NCI-H2029 treated with DMSO at 0.1 percent for 48 hours (cell line): ENCODE data around the gene SDHAF1.
"Not testable (repeated sequence)": the region's sequence is repeated elsewhere in the genome, so short reads cannot be mapped to it uniquely, and the experiment has no call there.

ENCODE experiments used
- DNase-seq: peaks from one replicate; lab custom pipeline; 2025; lab: John Stamatoyannopoulos, UW

The SDHAF1 gene

DNA sequence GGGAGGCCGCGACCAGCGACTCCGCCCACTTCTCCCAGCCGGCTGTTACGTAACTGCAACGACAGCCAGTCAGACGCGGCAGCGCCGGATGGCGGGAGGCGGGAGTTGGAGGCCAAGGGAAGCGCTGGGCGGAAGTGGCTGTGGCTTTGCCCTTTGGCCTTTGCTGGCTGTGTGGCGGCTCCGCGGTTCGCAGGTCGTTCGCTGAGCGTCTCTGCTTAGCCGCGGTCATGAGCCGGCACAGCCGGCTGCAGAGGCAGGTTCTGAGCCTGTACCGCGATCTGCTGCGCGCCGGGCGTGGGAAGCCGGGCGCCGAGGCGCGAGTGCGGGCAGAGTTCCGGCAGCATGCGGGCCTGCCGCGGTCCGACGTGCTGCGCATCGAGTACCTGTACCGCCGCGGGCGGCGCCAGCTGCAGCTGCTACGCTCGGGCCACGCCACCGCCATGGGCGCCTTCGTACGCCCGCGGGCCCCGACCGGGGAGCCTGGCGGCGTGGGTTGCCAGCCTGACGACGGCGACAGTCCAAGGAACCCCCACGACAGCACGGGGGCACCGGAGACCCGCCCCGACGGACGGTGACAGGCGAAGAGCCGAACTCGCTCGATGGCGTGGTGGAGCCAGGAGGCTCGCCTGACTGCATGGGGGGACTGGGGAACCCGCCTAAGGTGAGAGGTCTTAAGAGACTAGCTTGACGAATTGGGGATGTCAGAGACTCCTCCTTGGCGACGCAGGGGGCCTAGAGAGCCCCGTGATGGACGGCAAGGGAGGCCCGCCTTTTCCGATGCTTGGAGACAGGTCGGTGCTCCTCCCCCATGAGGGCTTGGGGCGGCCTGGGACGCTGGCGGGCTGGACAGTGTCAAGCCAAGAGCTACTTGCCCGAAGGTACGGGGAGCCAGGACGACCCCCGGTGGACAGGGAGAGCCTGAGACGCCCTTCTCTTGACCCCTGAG lies at the start of gene SDHAF1:
Gene SDHAF1, plus strand, starts transcription at position 141 of the 946 bp plus-strand sequence. Its CDS starts 87 bp downstream, at position 228.
- peak; percentile 83 for DNase-seq

- no peak for DNase-seq
Measured at GRCh38 chr19:35946203-35946602, 48.8 kb upstream of the SDHAF1 start.

DNA sequence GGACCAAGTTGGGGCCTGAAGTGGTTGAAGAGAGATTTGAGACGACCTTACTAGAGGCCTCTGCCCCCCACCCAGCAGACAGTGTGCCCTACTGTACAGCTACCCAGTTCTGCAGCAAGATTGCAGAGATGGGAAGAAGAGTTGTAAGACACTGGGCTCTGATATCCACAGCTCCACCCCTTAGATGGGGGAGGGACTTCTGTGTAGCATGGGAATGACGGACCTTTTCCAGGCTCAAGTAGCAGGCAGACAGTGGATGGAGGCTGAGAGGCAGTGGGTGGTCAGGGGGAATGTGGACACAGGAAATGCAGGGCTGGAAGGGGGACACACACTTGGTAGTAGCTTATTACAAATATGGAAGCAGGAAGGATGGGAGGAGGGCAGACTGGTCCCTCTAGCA lies 45.9 kb upstream of the SDHAF1 start:
- no peak for DNase-seq

GRCh38 chr19:35955881-35956634 lies 38.9 kb upstream of the SDHAF1 start:
- DNase-seq, result no peak

DNA sequence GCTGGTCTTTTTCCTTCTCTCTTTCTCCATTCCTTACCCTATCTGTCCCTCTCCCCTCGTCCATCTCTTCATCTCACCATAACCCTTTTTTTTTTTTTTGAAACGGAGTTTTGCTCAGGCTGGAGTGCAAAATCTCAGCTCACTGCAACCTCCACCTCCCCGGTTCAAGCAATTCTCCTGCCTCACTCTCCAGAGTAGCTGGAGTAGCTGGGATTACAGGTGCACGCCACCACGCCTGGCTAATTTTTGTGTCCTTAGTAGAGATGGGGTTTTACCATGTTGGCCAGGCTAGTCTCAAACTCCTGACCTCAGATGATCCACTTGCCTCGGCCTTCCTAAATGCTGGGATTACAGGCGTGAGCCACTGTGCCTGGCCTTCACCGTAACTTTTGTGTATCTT lies 37.6 kb upstream of the SDHAF1 start:
- DNase-seq, result not testable (repeated sequence)

DNA sequence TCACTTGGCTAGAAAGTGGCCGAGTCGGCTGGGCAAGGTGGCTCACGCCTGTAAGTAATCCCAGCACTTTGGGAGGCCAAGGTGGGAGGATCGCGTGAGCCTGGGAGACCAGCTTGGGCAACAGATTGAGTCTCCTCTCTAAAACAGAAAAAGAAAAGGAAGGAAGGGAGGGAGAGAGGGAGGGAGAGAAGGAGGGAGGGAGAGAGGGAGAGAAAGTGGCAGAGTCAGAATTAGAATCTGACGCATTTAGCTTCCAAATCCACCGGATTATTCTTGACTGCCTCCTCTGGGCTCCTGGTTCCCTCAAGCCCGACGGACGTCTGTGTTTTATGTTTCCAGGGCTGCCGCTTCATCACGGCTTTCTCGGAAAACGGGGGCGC lies 36.3 kb upstream of the SDHAF1 start:
- DNase-seq, result no peak

GRCh38 chr19:35959040-35959967 lies 35.7 kb upstream of the SDHAF1 start:
- no peak for DNase-seq

DNA sequence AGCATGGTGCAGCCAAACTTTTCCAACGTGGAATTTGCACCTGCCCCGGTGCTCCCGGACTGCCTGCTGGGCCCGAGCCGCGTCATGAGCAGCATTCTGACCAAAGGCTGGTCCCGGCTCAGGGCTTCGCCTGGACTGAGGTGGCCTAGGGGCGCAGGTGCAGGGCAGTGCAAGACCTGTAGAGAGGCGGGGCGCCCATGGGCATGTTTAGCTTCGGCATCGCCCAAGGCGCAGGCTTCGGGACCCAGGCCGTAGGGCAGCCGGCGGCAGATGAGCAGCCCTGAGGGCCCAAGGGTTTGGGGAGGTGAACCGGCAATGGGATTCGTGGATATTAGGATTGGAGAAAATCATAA lies 35.0 kb upstream of the SDHAF1 start:
- DNase-seq, result no peak

- DNase-seq, result no peak
Measured at GRCh38 chr19:35960432-35960972, 34.5 kb upstream of the SDHAF1 start.

GRCh38 chr19:35963514-35963913 lies 31.5 kb upstream of the SDHAF1 start:
- no peak for DNase-seq

- DNase-seq, result no peak
Measured at GRCh38 chr19:35966771-35967170, 28.2 kb upstream of the SDHAF1 start.

DNA sequence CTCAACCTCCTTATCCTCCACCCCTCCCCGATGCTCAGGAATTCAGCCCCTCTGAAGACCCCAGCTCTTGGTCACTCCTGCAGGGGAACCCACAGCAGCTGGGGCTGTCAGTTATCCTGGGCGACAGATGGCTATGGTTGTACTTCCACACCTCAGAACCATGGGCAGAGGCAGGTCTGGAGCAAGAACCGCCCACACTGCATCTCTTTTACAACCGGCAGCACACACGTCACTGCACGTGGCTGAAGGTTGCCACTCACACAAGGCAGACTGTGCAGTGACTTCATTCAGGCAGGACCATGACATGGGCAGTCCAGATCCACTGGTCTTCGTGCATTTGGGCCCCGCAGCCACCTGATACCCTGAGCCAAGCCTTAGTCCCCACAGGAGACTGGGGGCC lies 21.5 kb upstream of the SDHAF1 start:
- no peak for DNase-seq

GRCh38 chr19:35975608-35976214 lies 19.3 kb upstream of the SDHAF1 start:
- DNase-seq, result no peak

DNA sequence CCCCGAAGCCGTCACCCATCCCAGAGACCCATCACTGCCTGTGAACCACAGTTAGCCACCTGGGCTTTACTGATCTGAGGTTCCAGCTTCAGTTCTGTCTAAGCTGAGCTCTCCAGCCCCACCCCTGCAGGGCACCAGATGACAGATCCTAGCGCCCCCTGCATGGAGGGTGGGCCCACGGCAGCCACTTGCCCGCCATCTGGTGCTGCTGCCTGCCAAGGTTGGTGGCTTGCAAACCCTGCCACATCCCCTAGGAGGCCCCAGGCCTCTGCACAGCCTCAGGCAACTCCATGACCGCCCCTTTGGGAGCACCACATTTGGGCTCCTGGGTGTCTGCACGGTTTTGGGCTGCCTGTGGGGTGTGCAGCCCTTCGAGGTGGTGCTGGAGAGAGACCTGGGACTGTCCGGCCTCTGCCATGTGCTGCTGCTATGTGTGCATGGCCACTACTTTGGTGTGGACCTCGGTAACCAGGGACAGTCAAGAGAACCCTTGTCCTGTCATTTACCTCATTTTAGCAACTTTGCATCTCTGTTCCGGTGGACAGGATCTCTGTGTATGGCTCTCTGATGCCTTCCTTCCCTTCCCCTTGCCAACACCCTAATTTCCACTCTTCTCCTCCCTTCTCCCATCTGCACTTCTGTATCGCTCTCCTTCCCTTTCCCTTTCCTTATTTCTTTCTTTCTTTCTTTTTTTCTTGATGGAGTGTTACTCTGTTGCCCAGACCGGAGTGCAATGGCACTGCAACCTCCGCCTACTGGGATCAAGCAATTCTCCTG lies 17.4 kb upstream of the SDHAF1 start:
- DNase-seq, result no peak

- DNase-seq, result no peak
Measured at GRCh38 chr19:35978271-35978670, 16.7 kb upstream of the SDHAF1 start.

- no peak for DNase-seq
Measured at GRCh38 chr19:35978832-35979365, 16.1 kb upstream of the SDHAF1 start.

DNA sequence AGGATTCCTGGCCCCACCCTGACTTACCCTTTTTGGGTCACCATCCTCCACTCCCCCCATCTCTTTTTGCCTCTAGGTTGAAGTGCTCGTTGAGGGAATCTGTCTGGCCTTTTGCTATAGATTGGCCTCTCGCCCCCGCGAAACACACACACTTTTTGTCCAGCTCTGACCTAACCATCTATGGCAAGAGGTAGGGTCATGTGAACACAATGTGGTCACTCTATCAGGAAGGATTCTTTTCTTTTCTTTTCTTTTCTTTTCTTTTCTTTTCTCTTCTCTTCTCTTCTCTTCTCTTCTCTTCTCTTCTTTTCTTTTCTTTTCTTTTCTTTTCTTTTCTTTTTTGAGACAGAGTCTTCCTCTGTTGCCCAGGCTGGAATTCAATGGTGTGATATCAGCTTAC lies 14.0 kb upstream of the SDHAF1 start:
- not testable (repeated sequence) for DNase-seq

- DNase-seq, result no peak
Measured at GRCh38 chr19:35983177-35983576, 11.8 kb upstream of the SDHAF1 start.

DNA sequence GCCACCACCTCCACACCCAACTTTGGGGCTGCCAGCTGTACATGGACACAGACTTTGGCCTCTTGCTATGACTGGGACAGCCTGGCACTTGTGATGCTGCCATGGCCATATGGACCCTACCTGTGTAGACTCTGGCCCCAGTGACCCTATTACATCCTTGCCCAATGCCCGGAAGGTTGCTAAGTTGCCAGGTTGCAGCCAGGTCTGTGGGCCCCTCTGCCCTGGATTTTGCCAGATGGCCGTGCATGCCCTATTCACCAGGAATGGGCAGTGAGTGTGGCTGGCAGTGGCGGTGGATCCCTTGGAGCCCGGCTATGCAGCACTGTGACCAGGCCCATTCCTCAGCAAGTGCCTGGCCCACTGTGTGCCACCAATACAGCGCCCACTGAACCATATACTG lies 8.9 kb upstream of the SDHAF1 start:
- DNase-seq, result no peak
